Choroid plexus epithelial cell (primary cell): ENCODE results near the gene DIPK1C.

Experiments
- DNase-seq: peaks from one replicate; pipeline ENCODE4 v3.0.0-alpha.2; 2010; ENCODE audit warnings: low read depth
- H3K4me3 ChIP-seq: 2 replicates; pipeline ENCODE4 v1.5.1; 2011; ENCODE audit warnings: low read depth, mild to moderate bottlenecking, control low read depth, low read length, moderate library complexity
- TF ChIP-seq, protein P1 (sequence below): conservative IDR thresholded peaks from 2 replicates; pipeline ENCODE4 v1.5.1; 2011; ENCODE audit warnings: low read depth, mild to moderate bottlenecking, control low read depth, inconsistent platforms, low read length, moderate library complexity

The DIPK1C gene

GRCh38 chr18:74459889-74460288 lies 2.8 kb upstream of the DIPK1C start:
- no peak overlapping the region for H3K4me3 ChIP-seq
- TF ChIP-seq, protein P1, sequence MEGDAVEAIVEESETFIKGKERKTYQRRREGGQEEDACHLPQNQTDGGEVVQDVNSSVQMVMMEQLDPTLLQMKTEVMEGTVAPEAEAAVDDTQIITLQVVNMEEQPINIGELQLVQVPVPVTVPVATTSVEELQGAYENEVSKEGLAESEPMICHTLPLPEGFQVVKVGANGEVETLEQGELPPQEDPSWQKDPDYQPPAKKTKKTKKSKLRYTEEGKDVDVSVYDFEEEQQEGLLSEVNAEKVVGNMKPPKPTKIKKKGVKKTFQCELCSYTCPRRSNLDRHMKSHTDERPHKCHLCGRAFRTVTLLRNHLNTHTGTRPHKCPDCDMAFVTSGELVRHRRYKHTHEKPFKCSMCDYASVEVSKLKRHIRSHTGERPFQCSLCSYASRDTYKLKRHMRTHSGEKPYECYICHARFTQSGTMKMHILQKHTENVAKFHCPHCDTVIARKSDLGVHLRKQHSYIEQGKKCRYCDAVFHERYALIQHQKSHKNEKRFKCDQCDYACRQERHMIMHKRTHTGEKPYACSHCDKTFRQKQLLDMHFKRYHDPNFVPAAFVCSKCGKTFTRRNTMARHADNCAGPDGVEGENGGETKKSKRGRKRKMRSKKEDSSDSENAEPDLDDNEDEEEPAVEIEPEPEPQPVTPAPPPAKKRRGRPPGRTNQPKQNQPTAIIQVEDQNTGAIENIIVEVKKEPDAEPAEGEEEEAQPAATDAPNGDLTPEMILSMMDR = peak; percentile 34
- no peak for DNase-seq

DNA sequence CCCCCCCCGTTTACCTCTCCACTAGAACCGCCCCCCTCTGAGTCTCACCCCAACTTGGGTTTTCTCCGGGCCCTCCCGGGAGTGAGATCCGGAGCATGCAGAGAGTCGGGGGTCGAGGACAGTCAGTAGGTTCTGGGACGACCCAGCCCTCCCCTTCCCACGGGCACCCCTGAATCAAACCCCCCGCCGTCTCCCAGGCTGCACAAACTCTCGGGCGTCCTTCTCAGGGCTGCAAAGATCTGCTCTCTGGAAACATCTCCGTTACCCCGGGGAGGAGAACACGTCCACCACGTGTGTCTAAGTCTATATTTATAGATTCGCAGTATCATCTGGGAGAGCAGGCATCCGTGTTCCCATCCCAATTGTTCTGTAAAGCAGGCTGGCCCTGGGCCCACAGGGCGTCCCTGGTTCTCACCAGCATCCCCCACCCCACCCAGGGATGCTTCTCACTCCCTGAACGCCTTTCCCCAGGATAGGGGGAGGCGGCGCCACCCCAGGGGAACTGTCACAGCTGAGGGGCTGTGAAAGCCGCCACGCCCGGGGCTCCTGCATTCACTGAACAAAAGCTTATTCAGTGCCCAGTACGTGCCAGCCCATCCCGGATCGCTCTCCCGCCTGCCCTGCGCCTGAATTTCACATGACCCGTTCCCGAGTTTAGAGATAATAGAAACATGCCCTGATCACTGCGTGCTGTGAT lies 765 bp upstream of the DIPK1C start:
- TF ChIP-seq, protein P1 = no peak
- no peak overlapping the region for H3K4me3 ChIP-seq
- no peak for DNase-seq

- TF ChIP-seq, protein P1 = no peak
- no peak for DNase-seq
- H3K4me3 ChIP-seq = no peak overlapping the region
These were observed 612 bp downstream of the DIPK1C start for GRCh38 chr18:74456349-74457042.

- no peak for DNase-seq
- H3K4me3 ChIP-seq = no peak overlapping the region
- TF ChIP-seq, protein P1 = no peak
These were observed 1.1 kb downstream of the DIPK1C start for GRCh38 chr18:74456017-74456348.

- DNase-seq = no peak
- TF ChIP-seq, protein P1 = no peak
- no peak overlapping the region for H3K4me3 ChIP-seq
These were observed 1.7 kb downstream of the DIPK1C start for GRCh38 chr18:74455386-74455785.

- TF ChIP-seq, protein P1 = no peak
- DNase-seq = no peak
- H3K4me3 ChIP-seq = no peak overlapping the region
These were observed 2.8 kb downstream of the DIPK1C start for GRCh38 chr18:74454279-74454751.
